H7 (cell line): Measurements from ENCODE around the gene SCRT2. TPM values are rescaled to one million over a fixed set of nuclear protein-coding genes. Genes with fewer than 3 reads are reported as not detected.

Experiments used
- DNase-seq: peaks from one replicate; pipeline ENCODE4 v3.0.0; 2012
- H3K27me3 ChIP-seq: 2 replicates; pipeline ENCODE4 v1.6.0; 2011; ENCODE audit warnings: mild to moderate bottlenecking, low read length; ENCODE audit not compliant: control insufficient read depth, insufficient read depth
- H3K36me3 ChIP-seq: replicated peaks from 2 replicates; pipeline ENCODE4 v1.5.1; 2011; ENCODE audit warnings: low read length; ENCODE audit not compliant: control insufficient read depth, insufficient read depth
- H3K4me3 ChIP-seq: 2 replicates; pipeline ENCODE4 v1.5.1; 2011; ENCODE audit warnings: low read depth, mild to moderate bottlenecking, control low read depth, low read length, moderate library complexity; ENCODE audit not compliant: insufficient read depth
- total RNA-seq: library from RNA; depleted of rRNA; stranded (reverse); fragments of >200 nt; shearing (Covaris generic); gene quantifications from 2 replicates; pipeline ENCODE4 v1.2.3, GENCODE V29; 2014

The SCRT2 gene
- total RNA-seq, 1 experiment from 2014 or later, result 0.03 TPM

GRCh38 chr20:689947-690346 is 14.3 kb upstream of the SCRT2 start:
- Histone ChIP-seq H3K36me3 (no peaks in the 10 kb centered on the region), H3K4me3 (no peak overlapping the region), H3K27me3 (no peaks in the 10 kb centered on the region)
- no peak for DNase-seq

DNA sequence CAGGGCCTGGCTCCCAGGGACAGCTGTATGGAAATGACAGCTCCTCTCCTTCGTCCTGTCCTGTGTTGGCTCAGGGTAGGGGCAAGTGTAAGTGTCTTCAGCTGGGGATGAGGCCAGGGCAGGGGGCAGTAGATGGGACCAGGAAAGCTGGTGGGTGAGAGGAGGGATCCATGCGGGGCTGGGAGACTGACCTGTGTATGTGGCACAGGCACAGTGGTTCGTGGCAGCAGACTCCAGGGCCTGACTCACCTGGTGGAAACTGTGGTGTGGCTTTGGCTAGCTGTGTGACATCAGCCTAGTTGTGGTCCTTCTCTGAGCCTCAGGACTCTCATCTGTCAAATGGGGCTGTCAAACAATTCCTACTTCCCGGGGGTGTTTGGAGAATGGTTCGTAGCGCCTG is 13.7 kb upstream of the SCRT2 start:
- no peak for DNase-seq
- Histone ChIP-seq H3K4me3 (no peak overlapping the region), H3K36me3 (no peaks in the 10 kb centered on the region), H3K27me3 (no peaks in the 10 kb centered on the region)

- DNase-seq, result peak; percentile 87
- Histone ChIP-seq H3K36me3 (no peaks in the 10 kb centered on the region), H3K27me3 (no peaks in the 10 kb centered on the region), H3K4me3 (no peak overlapping the region)
Observed at GRCh38 chr20:688809-689212, 13.2 kb upstream of the SCRT2 start.

GRCh38 chr20:687468-688203 is 12.0 kb upstream of the SCRT2 start:
- no peaks in the 10 kb centered on the region for H3K36me3 ChIP-seq
- no peaks in the 10 kb centered on the region for H3K27me3 ChIP-seq
- no peak for DNase-seq
- no peak overlapping the region for H3K4me3 ChIP-seq

GRCh38 chr20:684676-685319 is 9.2 kb upstream of the SCRT2 start:
- no peak overlapping the region for H3K4me3 ChIP-seq
- no peaks in the 10 kb centered on the region for H3K27me3 ChIP-seq
- no peak for DNase-seq
- no peaks in the 10 kb centered on the region for H3K36me3 ChIP-seq

- no peak overlapping the region for H3K4me3 ChIP-seq
- no peaks in the 10 kb centered on the region for H3K36me3 ChIP-seq
- no peaks in the 10 kb centered on the region; the same call in none of the 2 replicates for H3K27me3 ChIP-seq
- DNase-seq, result no peak
Observed at GRCh38 chr20:682123-682522, 6.5 kb upstream of the SCRT2 start.

DNA sequence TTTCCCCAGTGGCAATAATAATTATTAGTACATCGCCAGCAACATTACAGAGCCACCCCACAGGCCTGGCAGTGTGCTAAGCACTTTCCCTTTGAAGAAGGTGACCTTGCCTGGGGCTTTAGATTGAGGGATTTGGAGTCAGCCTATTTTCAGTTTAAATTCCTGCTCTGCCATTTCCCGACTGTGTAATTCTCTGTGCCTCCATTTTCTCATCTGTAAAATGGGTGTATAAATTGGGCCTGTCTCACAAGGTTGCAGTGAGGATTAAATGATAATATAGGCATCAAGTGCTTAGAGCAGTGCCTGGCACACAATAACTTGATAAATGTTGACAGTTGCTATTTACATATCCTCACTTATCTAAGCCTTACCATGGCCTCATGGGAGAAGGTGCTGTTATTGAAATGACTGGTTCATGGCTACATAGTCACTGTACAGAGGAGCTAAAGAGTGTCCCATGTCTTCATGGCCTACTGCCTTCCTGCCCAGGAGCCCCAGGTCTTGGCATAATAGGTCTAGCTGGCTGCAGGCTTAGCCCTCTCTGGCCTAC is 5.1 kb upstream of the SCRT2 start:
- no peak for DNase-seq
- Histone ChIP-seq H3K36me3 (no peaks in the 10 kb centered on the region), H3K27me3 (peaks cover 14% of the 10 kb centered on the region), H3K4me3 (no peak overlapping the region)

DNA sequence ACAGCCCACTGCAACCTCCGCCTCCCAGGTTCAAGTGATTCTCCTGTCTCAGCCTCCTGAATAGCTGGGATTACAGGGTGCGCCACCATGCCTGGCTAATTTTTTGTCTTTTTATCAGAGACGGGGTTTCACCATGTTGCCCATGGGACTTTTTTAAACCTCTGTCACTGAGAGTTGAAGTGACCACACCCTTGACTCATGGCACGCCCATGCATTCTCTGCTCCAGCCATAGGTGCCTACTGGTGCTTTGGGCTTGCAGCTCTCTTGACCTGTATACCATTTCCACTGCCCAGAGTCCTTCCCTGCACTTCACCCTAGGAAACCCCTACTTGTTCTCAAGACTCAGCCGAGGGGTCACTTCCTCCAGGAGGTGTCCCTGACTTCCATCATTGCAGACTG is 2.4 kb upstream of the SCRT2 start:
- H3K36me3 ChIP-seq, result no peaks in the 10 kb centered on the region
- DNase-seq, result no peak
- peaks cover 35% of the 10 kb centered on the region for H3K27me3 ChIP-seq

GRCh38 chr20:676967-677366 is 1.4 kb upstream of the SCRT2 start:
- Histone ChIP-seq H3K36me3 (no peaks in the 10 kb centered on the region), H3K4me3 (peak overlapping the region; percentile 56; the same call in 1 of the 2 replicates), H3K27me3 (peaks cover 35% of the 10 kb centered on the region)
- no peak for DNase-seq

More for the DNA sequence above, 2.4 kb upstream of the SCRT2 start:
- H3K4me3 ChIP-seq, result no peak overlapping the region

DNA sequence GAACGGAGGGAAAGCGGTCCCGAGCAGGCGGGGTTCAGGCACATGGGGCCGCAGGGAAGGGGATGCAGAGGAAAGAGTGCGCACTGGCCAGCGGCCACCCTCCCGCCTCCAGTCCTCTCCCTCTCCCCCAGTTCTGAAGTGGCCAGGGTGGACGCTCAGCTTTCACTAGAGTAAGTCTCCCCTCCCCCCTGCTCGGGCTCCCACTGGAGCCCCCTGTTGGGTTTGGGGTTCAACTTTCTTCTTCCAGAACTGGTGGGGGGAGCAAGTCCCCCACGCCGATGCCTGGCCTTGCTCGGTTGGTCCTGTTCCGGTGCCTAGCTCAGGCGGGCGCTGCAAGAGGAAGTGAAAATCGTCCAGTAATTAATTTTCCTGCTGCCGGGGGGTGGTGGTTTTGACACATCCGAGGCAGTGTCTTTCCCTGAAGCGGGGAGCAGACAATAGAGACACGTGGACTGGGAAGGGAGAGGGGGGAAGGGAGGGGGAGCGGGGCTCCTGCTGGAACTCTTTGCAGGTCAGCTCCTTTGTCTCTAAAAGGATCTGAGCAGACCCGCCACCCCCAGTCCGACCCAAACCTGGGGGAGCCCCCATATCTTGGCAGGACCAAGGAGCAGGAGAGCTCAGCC is 824 bp upstream of the SCRT2 start:
- DNase-seq, result peak; percentile 80

DNA sequence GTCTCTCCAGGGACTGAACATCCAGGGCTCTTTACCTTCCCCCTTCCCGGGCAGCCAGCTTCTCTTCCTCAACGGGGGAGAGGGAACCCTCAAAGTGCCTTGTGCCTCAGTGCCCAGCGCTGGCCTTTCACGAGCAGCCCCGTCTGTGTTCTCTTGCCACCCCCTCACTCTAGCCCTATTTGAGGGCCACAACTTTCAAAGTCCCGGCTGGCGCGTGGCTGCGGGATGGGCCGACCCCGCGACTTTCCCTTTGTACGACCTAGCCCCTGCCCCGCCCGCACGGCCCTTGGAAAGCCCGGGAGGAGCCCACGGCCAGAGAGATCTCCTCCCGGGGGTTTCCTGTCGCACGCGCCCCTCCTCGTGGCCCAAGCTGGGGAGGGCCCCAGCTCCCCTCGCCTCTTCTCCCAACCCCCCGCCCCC is 559 bp downstream of the SCRT2 start:
- H3K36me3 ChIP-seq, result no peaks in the 10 kb centered on the region
- no peak for DNase-seq
- peak overlapping the region; percentile 56 for H3K4me3 ChIP-seq
- peaks cover 35% of the 10 kb centered on the region for H3K27me3 ChIP-seq

More for the DNA sequence above, 824 bp upstream of the SCRT2 start:
- no peaks in the 10 kb centered on the region for H3K36me3 ChIP-seq
- peak overlapping the region; percentile 56 for H3K4me3 ChIP-seq
- H3K27me3 ChIP-seq, result peaks cover 35% of the 10 kb centered on the region

- H3K4me3 ChIP-seq, result no peak overlapping the region
- H3K27me3 ChIP-seq, result peaks cover 35% of the 10 kb centered on the region
- DNase-seq, result no peak
Observed at GRCh38 chr20:673603-674001, 2.0 kb downstream of the SCRT2 start.

DNA sequence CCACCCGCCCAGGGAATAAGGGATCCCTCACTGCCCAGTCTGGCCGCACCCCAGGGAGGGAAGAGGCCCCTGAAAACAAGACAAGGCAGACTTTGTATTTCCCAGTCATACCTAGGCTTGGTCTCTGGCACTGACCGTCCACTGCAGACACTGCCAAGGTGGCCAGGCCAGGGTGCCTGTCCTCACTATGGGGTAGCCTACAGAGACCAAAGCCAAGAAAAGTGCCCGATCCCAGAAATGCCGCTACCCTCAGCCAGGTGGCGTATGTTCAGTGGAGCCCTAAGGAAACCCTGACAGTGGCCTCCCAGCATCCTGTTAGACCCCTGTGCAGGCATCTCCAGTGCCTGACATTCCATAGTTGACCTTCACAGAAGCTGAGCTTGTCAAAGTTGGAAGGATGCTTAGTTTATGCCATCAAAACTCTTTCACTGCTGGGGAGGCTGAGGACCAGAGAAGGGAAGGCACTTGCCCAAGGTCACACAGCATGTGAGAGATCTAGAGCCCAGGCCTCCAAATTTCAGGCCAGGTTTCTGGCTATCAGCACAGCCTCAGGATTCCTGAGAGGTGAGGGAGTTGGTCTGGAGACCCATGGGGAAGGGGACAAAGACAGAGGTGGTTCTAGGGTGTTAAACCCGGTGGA is 2.5 kb downstream of the SCRT2 start:
- Histone ChIP-seq H3K36me3 (no peaks in the 10 kb centered on the region), H3K27me3 (peaks cover 35% of the 10 kb centered on the region), H3K4me3 (no peak overlapping the region)
- peak; percentile 84 for DNase-seq

More at GRCh38 chr20:673603-674001, 2.0 kb downstream of the SCRT2 start:
- H3K36me3 ChIP-seq, result no peaks in the 10 kb centered on the region

GRCh38 chr20:671252-672030 is 4.2 kb downstream of the SCRT2 start:
- no peaks in the 10 kb centered on the region for H3K36me3 ChIP-seq
- no peak for DNase-seq
- H3K27me3 ChIP-seq, result peaks cover 28% of the 10 kb centered on the region
- no peak overlapping the region for H3K4me3 ChIP-seq
